Neural progenitor cell (in vitro differentiated cells): ENCODE results near the gene PSD. TPM values are rescaled to one million over a fixed set of nuclear protein-coding genes. Genes with fewer than 3 reads are reported as not detected.

Source experiments
- DNase-seq: peaks from one replicate; pipeline ENCODE4 v3.0.0-alpha.2; 2016; ENCODE audit warnings: low spot score
- H2AFZ ChIP-seq: fragments of 200-600 bp; sonication (generic); replicated peaks from 2 replicates; pipeline ENCODE4 v1.6.1; 2016; ENCODE audit warnings: antibody characterized with exemption
- H3F3A ChIP-seq: fragments of 200-600 bp; sonication (generic); 2 replicates; pipeline ENCODE4 v1.6.1; 2016; ENCODE audit warnings: antibody characterized with exemption, low read depth
- H3K27ac ChIP-seq: fragments of 200-600 bp; sonication (generic); 2 replicates; pipeline ENCODE4 v1.5.1; 2016; ENCODE audit warnings: mild to moderate bottlenecking
- H3K27me3 ChIP-seq: fragments of 200-600 bp; sonication (generic); 2 replicates; pipeline ENCODE4 v1.6.1; 2016; ENCODE audit warnings: mild to moderate bottlenecking, moderate library complexity
- H3K36me3 ChIP-seq: fragments of 200-600 bp; sonication (generic); 2 replicates; pipeline ENCODE4 v1.5.1; 2016
- H3K4me1 ChIP-seq: fragments of 200-600 bp; sonication (generic); 2 replicates; pipeline ENCODE4 v1.6.1; 2016; ENCODE audit warnings: mixed run types
- H3K4me2 ChIP-seq: fragments of 200-600 bp; sonication (generic); 2 replicates; pipeline ENCODE4 v1.6.1; 2016
- H3K4me3 ChIP-seq: fragments of 200-600 bp; sonication (generic); 2 replicates; pipeline ENCODE4 v1.5.1; 2016
- H3K79me2 ChIP-seq: fragments of 200-600 bp; sonication (generic); 2 replicates; pipeline ENCODE4 v1.6.1; 2016; ENCODE audit warnings: low read depth
- H3K9ac ChIP-seq: fragments of 200-600 bp; sonication (generic); 2 replicates; pipeline ENCODE4 v1.6.1; 2016
- H3K9me3 ChIP-seq: fragments of 200-600 bp; sonication (generic); 2 replicates; pipeline ENCODE4 v1.5.1; 2016; ENCODE audit warnings: low read depth
- H4K20me1 ChIP-seq: fragments of 200-600 bp; sonication (generic); 2 replicates; pipeline ENCODE4 v1.6.1; 2016; ENCODE audit warnings: low read depth
- H3K27ac Mint-ChIP-seq: 3 replicates; pipeline ENCODE4 v1.8.0; 2021; ENCODE audit warnings: mixed read lengths
- H3K27me3 Mint-ChIP-seq: 2 replicates; pipeline ENCODE4 v1.8.0; 2022; ENCODE audit warnings: low read depth, mild to moderate bottlenecking, inconsistent platforms, moderate library complexity, mixed read lengths; ENCODE audit not compliant: insufficient read depth
- H3K36me3 Mint-ChIP-seq: 3 replicates; pipeline ENCODE4 v1.8.0; 2021; ENCODE audit warnings: mixed read lengths
- H3K4me1 Mint-ChIP-seq: 3 replicates; pipeline ENCODE4 v1.8.0; 2021; ENCODE audit warnings: mixed read lengths
- H3K4me3 Mint-ChIP-seq: 3 replicates; pipeline ENCODE4 v1.8.0; 2021; ENCODE audit warnings: mild to moderate bottlenecking, moderate library complexity, mixed read lengths
- H3K9me3 Mint-ChIP-seq: 3 replicates; pipeline ENCODE4 v1.8.0; 2020; ENCODE audit warnings: mixed read lengths
- EZH2 ChIP-seq: fragments of 200-600 bp; sonication (generic); IDR thresholded peaks from 2 replicates; pipeline ENCODE4 v1.6.1; 2017; ENCODE audit warnings: antibody characterized with exemption, mild to moderate bottlenecking, moderate library complexity
- EZH2phosphoT487 ChIP-seq: fragments of 200-600 bp; sonication (generic); IDR thresholded peaks from 2 replicates; pipeline ENCODE4 v1.6.1; 2017; ENCODE audit warnings: antibody characterized with exemption
- total RNA-seq: library from RNA; depleted of rRNA; stranded (reverse); fragments of >200 nt; gene quantifications from 2 replicates; pipeline ENCODE4 v1.2.3, GENCODE V29; 2015; ENCODE audit warnings: low replicate concordance
- TF ChIP-seq, protein P1 (sequence below): fragments of 200-600 bp; sonication (generic); IDR thresholded peaks from 2 replicates; pipeline ENCODE4 v1.5.1; 2017; ENCODE audit warnings: antibody characterized with exemption, mild to moderate bottlenecking

PSD gene
- total RNA-seq, 1 donor from 2014 or later, result 0.09 TPM

DNA sequence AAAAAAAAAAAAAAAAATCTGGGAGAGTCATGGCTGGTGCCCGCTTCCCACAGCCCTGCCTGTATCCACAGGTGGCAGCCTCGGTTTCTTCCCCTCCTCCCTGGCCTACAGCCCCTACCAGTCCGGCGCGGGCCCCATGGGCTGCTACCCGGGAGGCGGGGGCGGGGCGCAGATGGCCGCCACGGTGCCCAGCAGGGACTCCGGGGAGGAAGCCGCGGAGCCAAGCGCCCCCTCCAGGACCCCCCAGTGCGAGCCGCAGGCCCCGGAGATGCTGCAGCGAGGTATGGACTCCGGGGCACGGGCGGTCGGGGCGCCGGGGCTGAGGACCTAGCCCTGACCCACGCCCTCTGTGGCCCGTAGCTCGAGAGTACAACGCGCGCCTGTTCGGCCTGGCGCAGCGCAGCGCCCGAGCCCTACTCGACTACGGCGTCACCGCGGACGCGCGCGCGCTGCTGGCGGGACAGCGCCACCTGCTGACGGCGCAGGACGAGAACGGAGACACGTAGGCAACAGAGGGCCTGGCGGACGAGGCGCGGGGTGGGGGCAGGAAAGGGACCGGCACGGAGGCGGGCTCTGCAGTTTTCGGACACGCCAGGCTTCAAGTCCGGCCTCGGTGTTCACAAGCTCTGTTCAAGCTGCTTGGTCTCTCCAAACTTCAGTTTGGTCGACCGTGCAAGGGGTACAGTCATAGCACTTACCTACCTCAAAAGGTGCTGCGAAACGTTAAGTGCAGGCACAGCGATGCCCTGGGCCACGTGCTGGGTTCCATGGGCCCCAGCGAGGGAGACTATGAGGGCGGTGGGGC lies 19.2 kb downstream of the PSD start:
- H3K79me2 ChIP-seq, result no peaks in the 10 kb centered on the region
- Mint-ChIP-seq H3K36me3 (no peaks in the 10 kb centered on the region), H3K27me3 (peaks cover 9% of the 10 kb centered on the region), H3K27ac (no peak overlapping the region), H3K4me1 (peaks cover 23% of the 10 kb centered on the region), H3K9me3 (no peaks in the 10 kb centered on the region), H3K4me3 (peak overlapping the region; percentile 82)
- H3K27ac ChIP-seq, result no peak overlapping the region
- H3K4me1 ChIP-seq, result peaks cover 8% of the 10 kb centered on the region
- DNase-seq, result peak; percentile 94
- H3K36me3 ChIP-seq, result no peaks in the 10 kb centered on the region
- H3K9me3 ChIP-seq, result no peaks in the 10 kb centered on the region
- H4K20me1 ChIP-seq, result peaks cover 3% of the 10 kb centered on the region
- no peak for TF ChIP-seq EZH2phosphoT487
- TF ChIP-seq, protein P1, sequence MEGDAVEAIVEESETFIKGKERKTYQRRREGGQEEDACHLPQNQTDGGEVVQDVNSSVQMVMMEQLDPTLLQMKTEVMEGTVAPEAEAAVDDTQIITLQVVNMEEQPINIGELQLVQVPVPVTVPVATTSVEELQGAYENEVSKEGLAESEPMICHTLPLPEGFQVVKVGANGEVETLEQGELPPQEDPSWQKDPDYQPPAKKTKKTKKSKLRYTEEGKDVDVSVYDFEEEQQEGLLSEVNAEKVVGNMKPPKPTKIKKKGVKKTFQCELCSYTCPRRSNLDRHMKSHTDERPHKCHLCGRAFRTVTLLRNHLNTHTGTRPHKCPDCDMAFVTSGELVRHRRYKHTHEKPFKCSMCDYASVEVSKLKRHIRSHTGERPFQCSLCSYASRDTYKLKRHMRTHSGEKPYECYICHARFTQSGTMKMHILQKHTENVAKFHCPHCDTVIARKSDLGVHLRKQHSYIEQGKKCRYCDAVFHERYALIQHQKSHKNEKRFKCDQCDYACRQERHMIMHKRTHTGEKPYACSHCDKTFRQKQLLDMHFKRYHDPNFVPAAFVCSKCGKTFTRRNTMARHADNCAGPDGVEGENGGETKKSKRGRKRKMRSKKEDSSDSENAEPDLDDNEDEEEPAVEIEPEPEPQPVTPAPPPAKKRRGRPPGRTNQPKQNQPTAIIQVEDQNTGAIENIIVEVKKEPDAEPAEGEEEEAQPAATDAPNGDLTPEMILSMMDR, result peak; percentile 91
- H3K4me2 ChIP-seq, result peak overlapping the region; percentile 87
- peak overlapping the region; percentile 94 for H2AFZ ChIP-seq
- H3K27me3 ChIP-seq, result peaks cover 24% of the 10 kb centered on the region
- peak overlapping the region; percentile 72 for H3K4me3 ChIP-seq
- H3F3A ChIP-seq, result peaks cover 8% of the 10 kb centered on the region
- no peak overlapping the region for H3K9ac ChIP-seq

GRCh38 chr10:102398172-102399020 lies 20.2 kb downstream of the PSD start:
- Histone ChIP-seq H3K9me3 (no peaks in the 10 kb centered on the region), H3K79me2 (no peaks in the 10 kb centered on the region), H3K4me3 (peak overlapping the region; percentile 72), H3K4me2 (peak overlapping the region; percentile 87), H3K27ac (no peak overlapping the region), H3K36me3 (no peaks in the 10 kb centered on the region), H2AFZ (no peak overlapping the region), H3K4me1 (peaks cover 8% of the 10 kb centered on the region), H3F3A (peaks cover 17% of the 10 kb centered on the region), H3K9ac (no peak overlapping the region), H3K27me3 (peaks cover 33% of the 10 kb centered on the region), H4K20me1 (peaks cover 3% of the 10 kb centered on the region)
- Mint-ChIP-seq H3K4me3 (peak overlapping the region; percentile 76), H3K4me1 (peaks cover 25% of the 10 kb centered on the region), H3K36me3 (no peaks in the 10 kb centered on the region), H3K27ac (no peak overlapping the region), H3K27me3 (peaks cover 13% of the 10 kb centered on the region), H3K9me3 (no peaks in the 10 kb centered on the region)
- no peak for DNase-seq
- TF ChIP-seq, protein P1, result no peak
- TF ChIP-seq EZH2, result no peak
- no peak for TF ChIP-seq EZH2phosphoT487

DNA sequence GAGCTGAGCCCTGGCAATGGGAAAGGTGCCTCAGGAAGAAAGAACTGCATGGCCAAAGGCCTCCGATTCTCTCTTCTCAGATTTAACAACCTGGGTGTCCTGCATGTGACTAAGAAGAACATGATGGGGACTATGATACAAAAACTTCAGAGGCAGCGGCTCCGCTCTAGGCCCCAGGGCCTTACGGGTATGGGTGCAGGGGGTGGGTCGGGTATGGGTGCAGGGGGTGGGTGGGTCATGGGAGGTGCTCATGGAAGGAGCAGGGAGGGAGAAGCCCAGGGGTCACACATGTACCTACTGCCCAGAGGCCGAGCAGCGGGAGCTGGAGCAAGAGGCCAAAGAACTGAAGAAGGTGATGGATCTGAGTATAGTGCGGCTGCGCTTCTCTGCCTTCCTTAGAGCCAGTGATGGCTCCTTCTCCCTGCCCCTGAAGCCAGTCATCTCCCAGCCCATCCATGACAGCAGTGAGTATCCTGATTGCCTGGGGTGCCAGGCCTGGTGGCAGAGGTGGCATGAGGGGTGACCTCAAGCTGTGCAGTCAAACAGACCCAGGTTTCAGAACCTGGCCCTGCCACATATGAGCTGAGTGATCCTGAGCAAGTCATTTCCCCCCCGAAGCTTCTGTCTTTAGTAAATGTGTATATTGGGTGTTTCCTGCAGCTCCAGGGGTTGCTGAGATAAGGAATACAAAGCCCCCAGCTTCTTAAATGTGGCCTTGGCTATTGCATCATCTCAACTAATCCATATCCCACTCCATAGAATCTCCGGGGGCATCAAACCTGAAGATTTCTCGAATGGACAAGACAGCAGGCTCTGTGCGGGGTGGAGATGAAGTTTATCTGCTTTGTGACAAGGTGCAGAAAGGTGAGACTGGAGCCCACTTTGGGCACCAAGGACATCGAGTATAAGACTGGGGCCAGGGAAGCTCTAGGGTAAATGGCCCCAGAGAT lies 21.1 kb downstream of the PSD start:
- DNase-seq, result no peak
- no peaks in the 10 kb centered on the region for H3K36me3 Mint-ChIP-seq
- no peaks in the 10 kb centered on the region for H3K9me3 Mint-ChIP-seq
- no peak overlapping the region for H2AFZ ChIP-seq
- no peak overlapping the region for H3K27ac ChIP-seq
- no peaks in the 10 kb centered on the region for H3K79me2 ChIP-seq
- H3F3A ChIP-seq, result peaks cover 19% of the 10 kb centered on the region
- peak overlapping the region; percentile 89 for H3K4me3 Mint-ChIP-seq
- no peak overlapping the region for H3K4me2 ChIP-seq
- no peaks in the 10 kb centered on the region for H3K9me3 ChIP-seq
- H3K27ac Mint-ChIP-seq, result no peak overlapping the region
- H3K9ac ChIP-seq, result no peak overlapping the region
- H3K36me3 ChIP-seq, result no peaks in the 10 kb centered on the region
- H4K20me1 ChIP-seq, result peaks cover 3% of the 10 kb centered on the region
- H3K27me3 Mint-ChIP-seq, result peaks cover 22% of the 10 kb centered on the region
- peaks cover 42% of the 10 kb centered on the region for H3K27me3 ChIP-seq
- H3K4me1 ChIP-seq, result peaks cover 8% of the 10 kb centered on the region
- TF ChIP-seq EZH2, result no peak
- TF ChIP-seq EZH2phosphoT487, result no peak
- TF ChIP-seq, protein P1, result no peak
- H3K4me1 Mint-ChIP-seq, result peaks cover 29% of the 10 kb centered on the region
- H3K4me3 ChIP-seq, result no peak overlapping the region
